ENCODE measurements around the gene MYBPC1. TPM values are rescaled to one million over a fixed set of nuclear protein-coding genes. Genes with fewer than 3 reads are reported as not detected.

Gene MYBPC1
- polyA plus RNA-seq, 1 of the 3 experiments (the other 2 are of a cell fraction) = not detected

DNA sequence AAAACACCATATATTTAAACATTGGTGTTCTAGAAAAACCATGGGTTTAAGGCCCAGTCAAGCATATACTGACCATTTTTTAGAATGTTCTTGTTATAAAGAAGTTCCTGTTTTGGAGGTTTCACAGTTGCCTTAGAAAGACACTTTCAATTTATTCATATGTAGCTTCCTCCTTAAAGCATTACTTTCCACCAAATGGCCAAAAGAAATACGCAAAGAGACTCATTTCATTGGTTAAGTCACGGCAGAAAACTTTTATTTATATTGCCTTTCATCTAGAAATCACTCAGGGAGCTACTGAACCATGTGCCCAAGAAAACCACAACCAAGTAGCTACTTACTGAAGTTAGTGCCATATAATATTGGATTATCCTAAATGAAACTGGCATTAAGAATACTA is 40.0 kb downstream of the MYBPC1 start:
- ChIA-PET CTCF (no interaction called here), POLR2A (no interaction called here)
- H4K20me1 ChIP-seq (ENCODE audit: insufficient read depth) = no peaks in the 10 kb centered on the region
- H3K4me1 ChIP-seq (ENCODE audit: control insufficient read depth in 1 of 2, insufficient read depth in 2 of 2, low read depth in 1 of 2, low read length in 1 of 2) = no peaks in the 10 kb centered on the region; a peak in 1 of 4 replicates
- no peak overlapping the region for H3K27ac ChIP-seq (ENCODE audit: low read depth in 2 of 2, low read length in 1 of 2)
- no peak overlapping the region for H3K9ac ChIP-seq
- no peaks in the 10 kb centered on the region for H3F3A ChIP-seq (replicated peaks; ENCODE audit: insufficient read depth)
- peaks cover 4% of the 10 kb centered on the region; the same call in 1 of the 2 replicates for H3K27me3 ChIP-seq (ENCODE audit: insufficient read depth)
- H2AFZ ChIP-seq (ENCODE audit: low read depth) = no peak overlapping the region
- H3K4me2 ChIP-seq = no peak overlapping the region
- H3K9me2 ChIP-seq = no peaks in the 10 kb centered on the region
- no peak overlapping the region for H3K4me3 ChIP-seq (ENCODE audit: low read depth in 2 of 2, low read length in 1 of 2)
- H3K36me3 ChIP-seq (replicated peaks in 1 of 2; ENCODE audit: control insufficient read depth in 1 of 2, insufficient read depth in 2 of 2, low read length in 1 of 2) = no peaks in the 10 kb centered on the region
- TF ChIP-seq FOSL2 (IDR thresholded peaks at IDR 0.05; ENCODE audit: borderline replicate concordance, low read depth) (no peak), MAX (IDR thresholded peaks at IDR 0.05; ENCODE audit: low read depth) (no peak), POLR2AphosphoS5 (IDR thresholded peaks at IDR 0.05; ENCODE audit: low read depth, low read length) (no peak), NRF1 (IDR thresholded peaks at IDR 0.05; ENCODE audit: low read depth, low read length) (no peak), PBX3 (IDR thresholded peaks at IDR 0.05) (no peak), YY1 (IDR thresholded peaks at IDR 0.05; ENCODE audit: low read depth) (no peak), NFIC (IDR thresholded peaks at IDR 0.05; ENCODE audit: borderline replicate concordance) (no peak), EP300 (IDR thresholded peaks at IDR 0.05; ENCODE audit: borderline replicate concordance in 1 of 2, low read depth in 1 of 2, low read length in 1 of 2) (no peak), MEF2A (IDR thresholded peaks at IDR 0.05; ENCODE audit: borderline replicate concordance, low read depth) (no peak), SIN3A (IDR thresholded peaks at IDR 0.05; ENCODE audit: borderline replicate concordance, low read depth, low read length) (no peak), TEAD4 (IDR thresholded peaks at IDR 0.05; ENCODE audit: borderline replicate concordance, insufficient read depth) (no peak), USF2 (IDR thresholded peaks at IDR 0.05; ENCODE audit: borderline replicate concordance, low read depth, low read length) (no peak), RCOR1 (IDR thresholded peaks at IDR 0.05; ENCODE audit: low read length) (no peak), RXRA (IDR thresholded peaks at IDR 0.05; ENCODE audit: borderline replicate concordance, low read depth) (no peak), FOXM1 (IDR thresholded peaks at IDR 0.05; ENCODE audit: low read depth) (no peak), JUND (IDR thresholded peaks at IDR 0.05) (no peak)
- TF ChIP-seq, protein P1, sequence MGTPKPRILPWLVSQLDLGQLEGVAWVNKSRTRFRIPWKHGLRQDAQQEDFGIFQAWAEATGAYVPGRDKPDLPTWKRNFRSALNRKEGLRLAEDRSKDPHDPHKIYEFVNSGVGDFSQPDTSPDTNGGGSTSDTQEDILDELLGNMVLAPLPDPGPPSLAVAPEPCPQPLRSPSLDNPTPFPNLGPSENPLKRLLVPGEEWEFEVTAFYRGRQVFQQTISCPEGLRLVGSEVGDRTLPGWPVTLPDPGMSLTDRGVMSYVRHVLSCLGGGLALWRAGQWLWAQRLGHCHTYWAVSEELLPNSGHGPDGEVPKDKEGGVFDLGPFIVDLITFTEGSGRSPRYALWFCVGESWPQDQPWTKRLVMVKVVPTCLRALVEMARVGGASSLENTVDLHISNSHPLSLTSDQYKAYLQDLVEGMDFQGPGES (IDR thresholded peaks at IDR 0.05; ENCODE audit: low read depth, low read length) = no peak
- no peaks in the 10 kb centered on the region for H3K9me3 ChIP-seq
- no peaks in the 10 kb centered on the region for H3K79me2 ChIP-seq (ENCODE audit: insufficient read depth)
- no peak for DNase-seq
- WGBS (ENCODE audit: low lambda C conversion rate) = 7% methylated on average over 2 of the region's 2 CpGs

All from SK-N-SH (cell line).